HG03175 (cell line): ENCODE measurements around the gene PDYN.

Experiments used
- ATAC-seq: cut with Tn5 transposase; IDR thresholded peaks from one replicate; pipeline ENCODE4 v1.9.1; 2021; ENCODE audit warnings: mild to moderate bottlenecking, moderate library complexity; ENCODE audit not compliant: unreplicated experiment

Gene PDYN

GRCh38 chr20:1952737-1953530 is 40.9 kb downstream of the PDYN start:
- peak; percentile 51 for ATAC-seq

DNA sequence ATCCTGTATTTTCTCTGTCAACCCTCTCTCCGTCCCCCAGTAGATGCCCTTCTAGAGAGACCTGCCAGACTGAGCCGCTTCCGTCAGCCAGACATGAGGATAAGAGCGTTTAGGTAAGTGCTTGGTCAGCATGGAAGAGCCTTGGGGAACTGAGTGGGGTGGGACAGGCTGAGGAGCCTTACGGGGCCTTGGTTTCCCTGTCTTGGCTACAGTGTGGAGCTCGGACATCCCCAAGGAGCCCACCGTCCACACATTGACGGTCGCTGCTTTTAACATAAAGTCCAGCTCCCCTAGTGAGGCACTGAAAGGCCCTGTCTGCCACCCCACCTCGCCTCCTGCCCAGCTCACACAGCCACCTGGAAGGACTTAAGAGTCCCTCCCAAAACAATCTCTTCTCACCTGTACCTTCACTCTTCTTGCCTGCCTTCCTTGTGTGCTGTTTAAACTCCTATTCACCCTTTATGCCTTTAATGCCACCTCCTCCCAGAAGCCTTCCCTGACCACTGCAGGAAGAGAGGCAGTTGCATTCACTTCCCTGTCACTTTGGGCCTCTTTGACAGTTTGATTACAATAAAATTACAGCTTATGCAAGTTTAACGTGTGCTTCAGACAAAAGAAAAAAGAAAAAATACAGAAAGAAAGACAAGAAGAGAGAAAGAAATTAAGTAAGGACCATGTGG is 42.3 kb downstream of the PDYN start:
- no peak for ATAC-seq

DNA sequence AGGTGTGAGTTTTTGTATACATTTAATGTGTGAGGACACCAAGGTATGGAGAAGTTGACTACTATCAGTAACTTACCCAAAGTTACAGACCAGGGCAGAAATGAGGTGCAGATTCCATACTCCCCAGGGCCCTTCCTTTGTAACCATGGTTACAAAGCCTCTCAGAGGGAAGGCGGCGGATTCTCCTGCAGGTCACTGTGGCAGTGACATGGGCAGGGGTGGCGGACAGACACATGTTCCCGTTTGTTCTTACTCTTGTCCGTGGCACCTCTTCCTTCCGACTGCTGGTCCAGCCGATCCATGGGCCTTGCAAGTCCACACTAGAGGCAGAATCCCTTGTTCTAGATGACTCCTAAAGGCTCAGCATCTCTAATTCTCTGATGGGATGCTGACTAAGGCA is 43.0 kb downstream of the PDYN start:
- no peak for ATAC-seq

- ATAC-seq = no peak
Measured at GRCh38 chr20:1949347-1950100, 44.3 kb downstream of the PDYN start.

- ATAC-seq = no peak
Measured at GRCh38 chr20:1947535-1947846, 46.4 kb downstream of the PDYN start.

- no peak for ATAC-seq
Measured at GRCh38 chr20:1946762-1947534, 46.9 kb downstream of the PDYN start.

DNA sequence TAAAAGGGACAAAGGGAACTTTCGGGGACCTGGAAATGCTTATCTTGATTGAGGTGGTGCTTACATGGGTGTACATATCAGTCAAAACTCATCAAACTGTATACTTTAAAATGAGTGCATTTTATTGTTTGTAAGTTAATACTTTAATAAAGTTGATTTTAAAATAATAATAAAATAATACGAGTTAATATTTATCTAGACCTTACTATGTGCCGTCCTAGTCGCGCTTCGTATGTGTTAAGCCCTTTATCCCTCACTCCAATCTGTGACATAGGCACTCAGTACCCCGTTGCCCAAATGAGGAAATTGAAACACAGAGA is 47.5 kb downstream of the PDYN start:
- ATAC-seq = no peak

DNA sequence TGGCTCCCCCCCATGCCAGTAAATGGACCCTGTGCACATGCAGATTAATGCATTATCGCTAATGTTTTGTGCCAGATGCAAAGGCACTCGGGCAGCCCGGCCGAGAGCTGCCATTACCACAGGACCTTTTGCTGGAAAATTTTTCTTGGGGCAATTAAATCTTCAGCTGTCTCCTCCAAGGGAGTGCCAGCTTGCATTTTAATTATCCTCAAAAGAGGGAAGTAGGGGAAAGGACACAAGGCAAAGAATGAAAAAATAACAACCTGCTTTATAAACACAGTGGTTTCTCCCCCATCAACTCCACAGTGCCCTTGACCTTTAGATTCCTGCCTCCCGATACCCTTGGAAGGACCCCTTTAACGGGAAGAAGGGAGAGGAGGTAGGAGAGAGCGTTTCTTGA is 48.2 kb downstream of the PDYN start:
- no peak for ATAC-seq

DNA sequence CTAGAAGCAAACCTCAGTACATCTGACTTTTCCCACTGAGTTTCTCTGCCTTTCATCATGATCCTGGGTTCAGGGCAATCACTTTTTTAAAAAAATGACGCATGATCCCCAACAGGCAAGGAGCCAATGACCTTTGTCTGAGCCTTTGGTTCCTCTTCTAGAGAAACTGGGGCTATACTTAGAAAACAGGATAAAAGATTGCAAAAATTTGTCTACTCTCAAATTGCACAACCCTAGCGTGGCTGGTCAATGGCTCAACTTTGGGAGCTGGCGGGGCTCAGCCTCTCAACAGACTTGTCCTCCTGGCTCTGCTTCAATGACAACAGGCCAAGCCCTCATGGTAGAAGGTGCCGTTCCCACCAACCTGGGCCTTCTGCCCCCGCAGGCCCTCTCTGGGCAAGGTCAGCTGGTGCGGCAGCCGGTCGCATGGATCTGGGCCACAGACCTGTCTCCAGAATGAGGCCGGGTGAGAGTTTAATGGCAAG is 48.7 kb downstream of the PDYN start:
- no peak for ATAC-seq

GRCh38 chr20:1944345-1945091 is 49.3 kb downstream of the PDYN start:
- no peak for ATAC-seq

GRCh38 chr20:1943275-1944002 is 50.4 kb downstream of the PDYN start:
- ATAC-seq = no peak

DNA sequence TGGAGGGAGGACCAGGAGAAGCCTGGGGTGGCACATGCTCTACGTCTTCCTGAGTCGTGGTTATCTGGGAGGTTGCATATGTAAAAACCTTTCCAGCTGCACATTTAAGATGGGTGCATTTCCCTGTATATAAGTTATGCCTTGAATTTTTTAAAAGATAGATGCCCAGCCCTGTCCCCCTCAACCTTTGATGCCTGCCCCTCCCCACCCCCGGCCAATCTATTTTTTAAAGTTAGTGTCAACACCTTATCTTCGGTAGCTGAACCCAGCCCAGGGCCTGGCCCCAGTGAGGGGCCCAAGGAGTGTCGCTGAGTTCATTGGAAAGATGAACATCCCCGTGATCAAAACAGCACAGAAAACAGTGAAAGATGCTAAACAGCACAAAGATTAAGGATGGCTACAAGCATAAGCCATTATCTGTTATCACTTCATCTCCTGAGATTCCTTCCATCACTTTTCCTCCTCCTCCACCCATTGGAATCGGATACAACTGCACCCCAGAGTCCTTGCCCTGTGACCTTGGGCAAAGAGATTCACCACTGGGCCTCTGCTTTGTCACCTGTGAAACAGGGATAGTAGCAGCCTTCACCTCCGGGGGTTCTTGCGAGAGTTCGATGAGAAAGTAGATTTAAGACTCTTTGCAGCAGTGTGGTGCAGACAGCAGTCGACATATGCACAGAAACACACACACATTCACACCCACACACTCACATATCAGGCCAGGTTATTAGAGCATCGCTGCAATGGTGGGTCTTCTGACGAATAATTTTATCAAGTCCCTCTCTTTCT is 51.2 kb downstream of the PDYN start:
- no peak for ATAC-seq

- ATAC-seq = no peak
Measured at GRCh38 chr20:1942061-1942460, 51.8 kb downstream of the PDYN start.

DNA sequence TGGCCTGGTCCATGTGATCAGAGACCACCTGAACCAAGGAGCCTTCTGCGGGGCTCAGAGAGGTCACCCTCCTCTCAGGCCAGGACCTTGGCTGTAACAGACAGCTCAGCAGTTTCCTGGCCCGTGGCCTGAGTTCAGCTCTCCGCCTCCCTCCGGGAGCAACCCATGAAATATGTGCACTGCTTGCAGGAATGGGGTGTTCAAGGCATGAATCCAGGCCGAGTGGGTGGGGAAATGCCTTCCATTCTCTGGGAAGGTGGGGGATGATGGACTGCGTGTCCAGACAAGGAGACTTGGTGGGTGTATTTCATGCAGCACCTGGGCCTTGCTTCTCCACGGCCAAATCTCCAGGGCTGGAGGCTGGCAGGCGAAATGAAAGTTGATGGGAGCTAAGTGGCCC is 52.6 kb downstream of the PDYN start:
- no peak for ATAC-seq

DNA sequence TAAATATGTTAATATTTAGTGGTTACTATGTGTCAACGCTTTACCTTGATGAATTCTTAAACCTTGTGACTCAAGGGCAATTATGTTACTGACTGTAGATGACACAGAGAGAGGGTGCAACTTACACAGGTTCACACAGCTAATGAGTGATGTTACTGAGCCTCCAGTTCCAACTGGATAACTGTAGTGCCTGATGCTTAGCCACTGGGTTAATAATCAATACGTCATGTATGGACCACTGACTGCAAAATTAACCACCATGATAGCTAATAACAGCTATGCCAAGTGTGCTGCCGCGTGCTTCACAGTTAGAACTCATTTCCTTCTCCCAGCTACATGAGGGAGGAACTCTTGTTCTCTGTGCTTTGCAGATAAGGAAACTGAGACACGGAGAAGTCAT is 53.3 kb downstream of the PDYN start:
- ATAC-seq = no peak

DNA sequence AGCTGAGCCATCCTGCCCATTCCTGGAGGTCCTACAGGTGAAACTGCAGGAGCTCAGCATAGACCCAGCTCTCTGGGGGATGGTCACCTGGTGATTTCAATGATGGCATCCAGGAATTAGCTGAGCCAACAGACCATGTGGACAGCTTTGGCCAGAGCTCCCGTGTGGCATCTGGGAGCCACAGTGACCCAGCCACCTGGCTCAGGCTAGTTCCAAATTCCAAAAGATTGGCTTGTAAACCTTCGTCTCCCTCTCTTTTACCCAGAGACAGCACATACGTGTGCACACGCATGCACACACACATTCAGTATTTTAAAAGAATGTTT is 54.6 kb downstream of the PDYN start:
- no peak for ATAC-seq

GRCh38 chr20:1938464-1939269 is 55.2 kb downstream of the PDYN start:
- no peak for ATAC-seq

GRCh38 chr20:1937316-1937976 is 56.4 kb downstream of the PDYN start:
- no peak for ATAC-seq
